GM12891 (cell line): ENCODE measurements around the gene CXCR4.

ENCODE experiments used
- PAX5 ChIP-seq: IDR thresholded peaks from 2 replicates; pipeline ENCODE4 v1.6.1; 2011; ENCODE audit warnings: low read length, moderate library complexity, mild to moderate bottlenecking; ENCODE audit not compliant: insufficient read depth, severe bottlenecking
- POLR2A ChIP-seq: IDR thresholded peaks from 2 replicates; pipeline ENCODE4 v1.6.1; 2011; ENCODE audit warnings: low read depth, low read length, control low read depth
- POLR2AphosphoS5 ChIP-seq: IDR thresholded peaks from 2 replicates; pipeline ENCODE4 v1.6.1; 2011; ENCODE audit warnings: low read depth, low read length, control low read depth
- POU2F2 ChIP-seq: IDR thresholded peaks from 2 replicates; pipeline ENCODE4 v1.6.1; 2011; ENCODE audit warnings: low read depth, mild to moderate bottlenecking, control low read depth, low read length, moderate library complexity
- SPI1 ChIP-seq: IDR thresholded peaks from 2 replicates; pipeline ENCODE4 v1.6.1; 2011; ENCODE audit warnings: low read depth, low read length, control low read depth
- TAF1 ChIP-seq: IDR thresholded peaks from 2 replicates; pipeline ENCODE4 v1.6.1; 2011; ENCODE audit warnings: low read depth, low read length, control low read depth

DNA sequence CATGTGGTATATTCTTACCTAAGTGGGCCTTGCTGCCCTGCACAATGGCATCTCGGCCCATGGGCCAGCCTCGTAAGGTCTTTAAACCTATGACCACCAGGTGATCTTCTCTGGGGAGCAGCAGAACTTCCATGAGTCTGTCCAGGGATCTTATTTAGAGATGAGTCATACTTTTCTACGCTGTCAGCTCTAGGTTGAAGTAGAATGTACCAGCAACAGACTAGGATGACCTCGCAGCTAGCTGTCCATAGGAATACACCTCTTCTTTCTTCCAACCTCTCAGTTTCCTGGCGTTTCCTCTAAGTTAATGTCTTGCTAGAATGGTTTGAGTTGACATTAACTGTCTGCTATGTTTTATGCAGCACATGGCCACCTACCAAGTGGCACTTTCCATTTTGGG, 15.6 kb upstream of the CXCR4 start:
- no peak for TF ChIP-seq POLR2AphosphoS5
- TF ChIP-seq POLR2A, result no peak
- no peak for TF ChIP-seq TAF1
- no peak for TF ChIP-seq POU2F2
- TF ChIP-seq SPI1, result no peak
- TF ChIP-seq PAX5, result no peak
